Nephron progenitor cell (in vitro differentiated cells): ENCODE results near the gene P4HA3.

Source experiments
- DNase-seq: peaks from one replicate; pipeline ENCODE4 v3.0.0; 2021
- H3K27ac Mint-ChIP-seq: 2 replicates; pipeline ENCODE4 v1.8.0; 2021; ENCODE audit warnings: mild to moderate bottlenecking, moderate library complexity, mixed read lengths
- H3K27me3 Mint-ChIP-seq: 2 replicates; pipeline ENCODE4 v1.8.0; 2021; ENCODE audit warnings: mild to moderate bottlenecking, low read depth, mixed read lengths; ENCODE audit not compliant: poor library complexity
- H3K36me3 Mint-ChIP-seq: 2 replicates; pipeline ENCODE4 v1.8.0; 2021; ENCODE audit warnings: low read depth, mixed read lengths
- H3K4me1 Mint-ChIP-seq: 2 replicates; pipeline ENCODE4 v1.8.0; 2021; ENCODE audit warnings: mixed read lengths
- H3K4me3 Mint-ChIP-seq: 2 replicates; pipeline ENCODE4 v1.8.0; 2021; ENCODE audit warnings: mild to moderate bottlenecking, moderate library complexity, mixed read lengths
- H3K9me3 Mint-ChIP-seq: 2 replicates; pipeline ENCODE4 v1.8.0; 2021; ENCODE audit warnings: mild to moderate bottlenecking, moderate library complexity, mixed read lengths
- TF ChIP-seq, protein P1 (sequence below): fragments of 200-600 bp; sonication (generic); IDR thresholded peaks from 2 replicates; pipeline ENCODE4 v1.5.0; 2021; ENCODE audit warnings: antibody characterized with exemption

Gene P4HA3

DNA sequence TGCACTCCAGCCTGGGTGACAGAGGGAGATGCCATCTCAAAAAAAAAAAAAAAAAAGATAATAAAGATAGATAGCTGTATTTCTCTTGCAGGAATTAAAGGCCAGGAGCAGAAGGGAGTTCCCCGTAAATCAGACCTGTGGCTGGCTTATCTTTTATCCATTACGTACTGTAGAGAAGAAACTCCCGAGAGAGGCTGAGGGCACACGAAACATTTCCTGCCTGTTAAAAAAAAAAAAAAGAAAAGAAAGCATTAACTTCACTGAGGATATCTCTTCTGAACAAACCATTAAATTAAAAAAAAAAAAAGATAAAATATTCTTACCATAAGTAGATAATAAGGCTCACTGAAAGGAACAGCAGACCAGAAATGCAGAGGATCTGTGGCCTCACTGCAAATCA is 22.5 kb downstream of the P4HA3 start:
- Mint-ChIP-seq H3K4me1 (no peaks in the 10 kb centered on the region), H3K9me3 (peaks cover 6% of the 10 kb centered on the region), H3K4me3 (no peak overlapping the region), H3K27me3 (peaks cover 22% of the 10 kb centered on the region), H3K27ac (no peak overlapping the region), H3K36me3 (no peaks in the 10 kb centered on the region)
- TF ChIP-seq, protein P1, sequence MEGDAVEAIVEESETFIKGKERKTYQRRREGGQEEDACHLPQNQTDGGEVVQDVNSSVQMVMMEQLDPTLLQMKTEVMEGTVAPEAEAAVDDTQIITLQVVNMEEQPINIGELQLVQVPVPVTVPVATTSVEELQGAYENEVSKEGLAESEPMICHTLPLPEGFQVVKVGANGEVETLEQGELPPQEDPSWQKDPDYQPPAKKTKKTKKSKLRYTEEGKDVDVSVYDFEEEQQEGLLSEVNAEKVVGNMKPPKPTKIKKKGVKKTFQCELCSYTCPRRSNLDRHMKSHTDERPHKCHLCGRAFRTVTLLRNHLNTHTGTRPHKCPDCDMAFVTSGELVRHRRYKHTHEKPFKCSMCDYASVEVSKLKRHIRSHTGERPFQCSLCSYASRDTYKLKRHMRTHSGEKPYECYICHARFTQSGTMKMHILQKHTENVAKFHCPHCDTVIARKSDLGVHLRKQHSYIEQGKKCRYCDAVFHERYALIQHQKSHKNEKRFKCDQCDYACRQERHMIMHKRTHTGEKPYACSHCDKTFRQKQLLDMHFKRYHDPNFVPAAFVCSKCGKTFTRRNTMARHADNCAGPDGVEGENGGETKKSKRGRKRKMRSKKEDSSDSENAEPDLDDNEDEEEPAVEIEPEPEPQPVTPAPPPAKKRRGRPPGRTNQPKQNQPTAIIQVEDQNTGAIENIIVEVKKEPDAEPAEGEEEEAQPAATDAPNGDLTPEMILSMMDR: no peak
- DNase-seq: no peak

- Mint-ChIP-seq H3K4me1 (no peaks in the 10 kb centered on the region), H3K36me3 (no peaks in the 10 kb centered on the region), H3K4me3 (no peak overlapping the region), H3K9me3 (peaks cover under 1% of the 10 kb centered on the region), H3K27ac (no peak overlapping the region), H3K27me3 (peaks cover 22% of the 10 kb centered on the region)
- TF ChIP-seq, protein P1: no peak
- no peak for DNase-seq
Observed at GRCh38 chr11:74288161-74288560, 23.3 kb downstream of the P4HA3 start.

DNA sequence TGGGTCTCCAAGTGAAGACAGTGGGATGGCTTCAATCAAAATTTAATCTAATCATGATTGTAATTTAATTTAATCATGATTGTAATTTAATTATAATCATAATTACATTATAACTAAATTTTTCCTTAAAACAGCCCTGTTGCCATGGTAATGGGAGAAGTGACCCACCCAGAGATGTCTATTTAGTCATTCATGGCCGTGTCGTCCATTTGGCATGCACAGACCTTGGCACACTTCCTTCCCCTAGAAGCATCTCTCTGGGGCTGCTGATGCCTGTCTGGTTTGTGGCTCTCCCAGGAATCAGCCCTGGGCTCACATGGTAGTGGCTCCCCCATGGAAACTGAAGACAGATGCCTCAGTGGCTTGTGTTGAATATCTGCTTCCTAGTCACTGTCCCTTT is 27.0 kb downstream of the P4HA3 start:
- Mint-ChIP-seq H3K27ac (no peak overlapping the region), H3K4me1 (peaks cover 1% of the 10 kb centered on the region), H3K4me3 (no peak overlapping the region), H3K36me3 (no peaks in the 10 kb centered on the region), H3K9me3 (no peaks in the 10 kb centered on the region), H3K27me3 (peaks cover 5% of the 10 kb centered on the region)
- DNase-seq: no peak
- TF ChIP-seq, protein P1: no peak

DNA sequence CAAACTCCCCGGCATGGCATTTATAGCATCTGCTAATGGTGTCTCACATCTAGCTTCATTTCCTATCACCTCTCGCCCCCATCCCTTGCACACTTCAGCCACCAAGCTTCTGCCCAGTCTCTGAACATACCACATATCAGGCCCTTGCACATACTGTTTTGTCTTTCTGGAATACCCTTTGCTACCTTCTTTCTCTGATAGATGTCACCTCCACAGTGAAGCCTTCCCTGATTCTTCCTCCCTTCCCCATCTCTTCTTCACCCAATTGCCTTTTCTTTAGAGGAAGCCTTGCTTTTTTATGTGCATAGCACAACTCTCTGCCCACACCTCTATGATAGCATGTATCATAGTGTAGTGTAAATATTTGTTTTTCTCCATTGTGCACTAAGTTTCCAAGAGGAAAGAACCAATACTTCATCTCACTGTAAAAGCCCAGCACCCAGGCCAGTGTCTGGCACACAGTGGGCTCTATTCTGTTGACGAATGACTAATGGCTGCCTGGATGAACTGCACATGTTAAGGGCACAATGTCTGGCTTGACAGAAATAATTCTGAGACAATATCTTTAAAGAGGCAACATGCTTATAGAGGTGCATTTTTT is 27.8 kb downstream of the P4HA3 start:
- DNase-seq: no peak
- peaks cover 4% of the 10 kb centered on the region for H3K27me3 Mint-ChIP-seq
- no peaks in the 10 kb centered on the region for H3K36me3 Mint-ChIP-seq
- no peak overlapping the region for H3K27ac Mint-ChIP-seq
- H3K4me3 Mint-ChIP-seq: no peak overlapping the region
- no peaks in the 10 kb centered on the region for H3K9me3 Mint-ChIP-seq
- peaks cover 6% of the 10 kb centered on the region for H3K4me1 Mint-ChIP-seq
- TF ChIP-seq, protein P1: no peak

DNA sequence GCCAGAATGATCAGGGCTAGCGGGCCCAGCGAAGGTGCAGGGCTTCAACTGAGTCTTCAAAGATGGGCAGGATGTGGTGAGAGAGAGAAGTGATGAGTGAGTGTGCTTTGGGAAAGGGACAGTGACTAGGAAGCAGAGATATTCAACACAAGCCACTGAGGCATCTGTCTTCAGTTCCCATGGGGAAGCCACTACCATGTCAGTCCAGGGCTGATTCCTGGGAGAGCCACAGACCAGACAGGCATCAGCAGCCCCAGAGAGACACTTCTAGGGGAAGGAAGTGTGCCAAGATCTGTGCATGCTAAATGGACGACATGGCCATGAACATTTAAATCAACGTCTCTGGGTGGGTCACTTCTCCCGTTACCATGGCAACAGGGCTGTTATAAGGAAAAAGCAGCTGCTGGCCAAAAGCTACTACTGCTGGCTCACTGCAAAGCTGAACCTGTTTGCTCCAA is 28.5 kb downstream of the P4HA3 start:
- Mint-ChIP-seq H3K4me3 (no peak overlapping the region), H3K4me1 (peaks cover 10% of the 10 kb centered on the region), H3K9me3 (no peaks in the 10 kb centered on the region), H3K36me3 (no peaks in the 10 kb centered on the region), H3K27ac (no peak overlapping the region), H3K27me3 (no peaks in the 10 kb centered on the region)
- TF ChIP-seq, protein P1: no peak
- DNase-seq: no peak

DNA sequence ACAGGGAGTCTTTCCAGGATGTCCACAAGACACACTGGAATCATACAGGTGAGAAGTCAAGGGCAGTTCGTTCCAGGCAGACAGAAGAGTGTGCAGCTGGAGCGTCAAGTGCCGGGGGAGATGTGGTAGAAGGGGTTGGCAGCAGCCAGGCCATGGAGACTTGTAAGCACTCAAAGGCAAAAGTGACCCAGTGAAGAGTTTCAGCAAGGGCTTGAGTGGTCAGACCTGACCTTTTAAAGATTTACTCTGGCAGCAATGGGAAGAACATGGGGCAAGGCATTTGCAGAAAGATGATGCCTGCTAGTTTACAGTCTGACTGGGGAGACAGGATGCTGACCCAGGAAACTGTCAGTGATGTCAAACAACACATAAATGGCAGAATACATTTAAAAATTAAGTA is 29.0 kb downstream of the P4HA3 start:
- Mint-ChIP-seq H3K4me1 (peaks cover 15% of the 10 kb centered on the region), H3K27ac (no peak overlapping the region), H3K9me3 (no peaks in the 10 kb centered on the region), H3K4me3 (no peak overlapping the region), H3K36me3 (no peaks in the 10 kb centered on the region), H3K27me3 (no peaks in the 10 kb centered on the region)
- no peak for DNase-seq
- TF ChIP-seq, protein P1: no peak
